NCI-H526 (cell line): ENCODE results near the gene DACT2.
"Not testable (repeated sequence)": the region's sequence is repeated elsewhere in the genome, so short reads cannot be mapped to it uniquely, and the experiment has no call there.

Experiments used
- DNase-seq, 2 experiments: peaks; one replicate each; lab custom pipeline; 2025; lab: John Stamatoyannopoulos, UW

The DACT2 gene

DNA sequence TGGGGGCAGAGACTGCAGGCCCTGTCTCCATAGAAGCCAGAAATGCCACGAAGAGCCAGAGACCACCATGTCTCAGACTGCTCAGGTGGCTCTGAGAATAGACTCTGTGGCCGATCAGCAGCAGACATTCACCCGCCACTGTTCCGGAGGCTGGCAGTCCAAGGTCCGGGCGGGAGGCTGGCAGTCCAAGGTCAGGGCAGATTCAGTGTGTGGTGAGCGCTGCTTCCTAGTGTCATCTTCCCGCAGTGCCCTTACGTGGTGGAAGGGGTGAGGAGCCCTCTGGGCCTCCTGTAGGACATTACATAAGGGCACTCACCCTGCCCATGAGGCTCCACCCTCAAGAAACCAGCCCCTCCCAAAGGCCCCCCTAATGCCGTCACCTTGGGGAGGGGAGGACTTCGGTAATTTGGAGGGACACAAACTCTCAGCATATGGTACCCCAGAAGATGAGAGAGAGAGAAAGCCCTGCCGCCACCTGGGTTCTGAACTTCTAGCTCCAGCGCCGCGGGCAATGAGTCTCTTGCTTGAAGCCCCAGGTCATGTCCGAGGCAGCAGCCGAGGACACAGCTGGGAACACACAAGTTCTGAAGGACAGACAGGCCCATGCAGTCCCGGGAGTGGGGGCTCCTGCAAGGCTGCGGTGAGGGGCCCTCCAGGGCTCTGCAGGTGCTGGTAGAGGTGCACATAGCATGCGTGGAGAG is 36.4 kb downstream of the DACT2 start:
- no peak for DNase-seq

- no peak for DNase-seq
These were observed 37.8 kb downstream of the DACT2 start for GRCh38 chr6:168281826-168282225.

DNA sequence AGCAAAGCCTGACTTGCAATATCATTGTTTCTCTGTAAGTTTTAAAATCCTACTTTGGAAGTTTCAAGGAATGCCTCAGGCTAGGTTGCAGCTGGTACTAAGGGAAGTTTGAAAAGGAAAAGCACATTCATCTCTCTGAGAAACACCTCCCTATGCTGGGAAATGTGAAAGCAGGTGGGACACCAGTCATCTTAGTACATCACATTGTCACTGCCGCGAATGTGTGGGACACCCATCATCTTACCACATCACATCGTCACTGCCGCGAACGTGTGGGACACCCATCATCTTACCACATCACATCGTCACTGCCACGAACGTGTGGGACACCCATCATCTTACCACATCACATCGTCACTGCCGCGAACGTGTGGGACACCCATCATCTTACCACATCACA is 38.3 kb downstream of the DACT2 start:
- not testable (repeated sequence) for DNase-seq

DNA sequence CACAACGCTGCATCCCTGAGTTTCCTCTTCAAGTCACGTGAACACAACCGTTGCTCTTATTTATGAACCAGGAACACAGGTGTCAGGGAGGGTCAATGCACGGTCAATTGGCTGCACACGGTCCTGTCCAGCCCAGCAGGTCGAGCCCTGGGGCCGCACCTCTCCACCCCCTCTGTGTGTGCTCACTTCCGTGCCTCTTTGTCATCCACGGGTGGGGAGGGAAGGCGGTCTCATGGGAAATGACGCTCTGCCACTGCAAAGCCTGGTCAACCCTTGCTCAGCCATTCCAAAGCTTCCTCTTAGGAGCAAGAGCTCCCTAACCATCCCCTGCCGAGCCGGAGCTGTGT is 38.7 kb downstream of the DACT2 start:
- DNase-seq, result no peak

GRCh38 chr6:168280020-168280898 is 39.3 kb downstream of the DACT2 start:
- no peak for DNase-seq

- no peak for DNase-seq
These were observed 40.1 kb downstream of the DACT2 start for GRCh38 chr6:168279403-168279935.

GRCh38 chr6:168278904-168279303 is 40.7 kb downstream of the DACT2 start:
- peak; percentile 11 to 47 for DNase-seq

DNA sequence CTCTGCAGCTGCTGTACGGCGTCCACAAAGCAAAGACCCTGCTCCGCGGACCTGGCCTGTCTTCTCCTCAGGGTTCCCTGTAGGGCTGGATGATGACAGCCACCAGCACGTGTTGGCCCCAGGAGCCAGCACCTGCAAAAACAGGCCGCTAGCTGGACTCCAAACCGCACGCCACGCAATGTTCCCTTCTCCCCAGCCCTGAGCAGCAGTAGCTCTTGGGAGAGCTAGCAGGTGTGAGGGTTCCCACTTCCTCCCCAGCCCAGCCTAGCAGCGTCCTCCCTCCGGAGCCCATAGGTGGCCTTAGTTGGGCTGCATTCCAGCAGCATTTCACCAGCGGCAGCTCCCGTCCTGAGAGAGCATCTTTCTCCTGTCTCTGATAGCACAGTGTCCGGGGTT is 42.3 kb downstream of the DACT2 start:
- no peak for DNase-seq

DNA sequence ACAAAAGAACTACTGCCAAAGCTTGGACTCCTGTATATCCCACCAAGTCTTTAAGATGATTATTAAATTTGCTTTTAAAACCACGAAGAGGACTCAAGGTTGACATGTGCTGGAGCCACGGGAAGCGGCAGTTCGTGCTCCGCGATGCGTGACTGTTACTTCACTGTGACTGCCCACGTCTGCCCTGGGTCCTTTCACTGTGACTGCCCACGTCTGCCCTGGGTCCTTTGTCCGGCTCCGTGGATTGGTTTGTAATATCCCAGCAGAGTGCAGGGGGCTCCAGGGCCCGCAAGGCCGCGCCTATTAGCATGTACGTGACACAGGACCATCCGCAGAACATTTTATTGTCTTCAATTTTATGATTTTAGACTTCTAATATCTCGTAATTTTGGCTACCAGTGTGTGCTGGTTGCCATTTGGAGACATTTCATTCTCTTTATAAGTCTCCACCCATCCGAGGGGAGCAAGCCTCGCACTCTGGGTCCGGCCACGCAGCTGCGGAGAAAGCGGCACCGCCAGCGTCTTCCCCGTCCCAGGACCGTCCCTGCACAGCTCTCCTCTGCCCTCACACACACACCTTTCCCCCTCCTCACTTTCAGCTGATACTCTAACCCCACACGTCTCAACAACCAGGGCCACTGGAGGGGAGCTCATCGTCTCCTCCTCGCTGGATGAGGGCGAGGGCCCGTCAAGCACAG is 42.9 kb downstream of the DACT2 start:
- DNase-seq, result no peak

DNA sequence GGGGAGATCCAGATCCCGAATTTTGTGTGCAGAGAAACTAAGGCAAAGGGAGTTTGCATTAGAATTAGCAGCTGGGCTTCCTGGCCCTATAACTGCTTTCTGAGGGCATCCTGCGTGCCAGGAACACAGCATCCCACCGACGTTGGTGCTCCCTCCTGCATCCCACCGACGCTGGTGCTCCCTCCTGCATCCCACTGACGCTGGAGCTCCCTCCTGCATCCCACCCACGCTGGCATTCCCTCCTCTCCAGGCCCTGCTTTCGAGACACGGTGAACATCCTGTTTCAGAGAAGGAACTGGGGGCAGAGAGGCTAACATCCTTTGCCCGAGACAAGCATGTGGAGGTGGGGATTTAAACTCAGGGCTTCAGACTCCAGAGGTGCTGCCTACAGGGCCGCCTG is 44.4 kb downstream of the DACT2 start:
- no peak for DNase-seq

DNA sequence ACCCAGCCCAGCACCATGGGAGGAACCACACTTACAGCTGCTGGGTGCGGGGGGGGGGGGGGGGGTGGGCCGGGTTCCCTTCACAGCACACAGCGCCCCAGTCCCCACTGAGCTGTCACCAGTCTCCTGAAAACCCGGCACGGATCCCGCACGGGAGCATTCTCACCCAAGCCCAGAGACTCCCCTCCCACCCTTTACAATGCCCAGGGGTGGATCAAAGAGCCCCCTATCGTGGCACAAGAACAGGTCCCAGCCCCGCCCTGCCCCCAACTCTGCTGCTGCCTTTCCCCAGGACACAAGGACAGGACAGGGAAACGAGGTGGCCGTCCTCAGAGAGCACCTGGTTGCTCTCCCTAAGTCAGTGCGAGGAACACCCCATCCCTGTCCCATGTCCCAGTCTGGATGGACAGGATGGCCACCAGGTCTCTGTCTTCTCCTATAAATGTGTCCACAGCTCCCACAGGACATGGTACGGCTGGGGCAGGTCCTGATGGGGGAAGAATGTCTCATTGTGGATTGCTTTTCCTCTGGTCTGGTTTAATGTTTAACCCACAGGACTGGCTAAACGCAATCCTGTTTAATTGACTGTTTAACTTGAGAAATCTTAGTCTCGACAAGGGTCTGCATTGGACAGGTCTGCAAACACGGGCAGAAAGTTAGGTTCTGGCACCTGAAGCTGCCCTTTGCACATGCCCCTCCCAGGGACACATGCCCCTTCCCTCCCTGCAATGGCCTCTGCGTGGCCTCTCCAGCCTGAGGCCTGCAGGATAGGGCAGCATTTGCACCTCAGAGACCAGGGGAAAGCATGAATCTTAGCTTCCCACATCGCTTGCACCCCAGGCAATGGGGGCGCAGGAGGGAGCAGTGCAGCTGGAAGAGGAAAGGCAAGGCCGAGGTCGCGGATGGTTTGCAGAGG is 45.3 kb downstream of the DACT2 start:
- peak; percentile 13 to 73 for DNase-seq

- no peak for DNase-seq
These were observed 46.0 kb downstream of the DACT2 start for GRCh38 chr6:168273441-168274036.

DNA sequence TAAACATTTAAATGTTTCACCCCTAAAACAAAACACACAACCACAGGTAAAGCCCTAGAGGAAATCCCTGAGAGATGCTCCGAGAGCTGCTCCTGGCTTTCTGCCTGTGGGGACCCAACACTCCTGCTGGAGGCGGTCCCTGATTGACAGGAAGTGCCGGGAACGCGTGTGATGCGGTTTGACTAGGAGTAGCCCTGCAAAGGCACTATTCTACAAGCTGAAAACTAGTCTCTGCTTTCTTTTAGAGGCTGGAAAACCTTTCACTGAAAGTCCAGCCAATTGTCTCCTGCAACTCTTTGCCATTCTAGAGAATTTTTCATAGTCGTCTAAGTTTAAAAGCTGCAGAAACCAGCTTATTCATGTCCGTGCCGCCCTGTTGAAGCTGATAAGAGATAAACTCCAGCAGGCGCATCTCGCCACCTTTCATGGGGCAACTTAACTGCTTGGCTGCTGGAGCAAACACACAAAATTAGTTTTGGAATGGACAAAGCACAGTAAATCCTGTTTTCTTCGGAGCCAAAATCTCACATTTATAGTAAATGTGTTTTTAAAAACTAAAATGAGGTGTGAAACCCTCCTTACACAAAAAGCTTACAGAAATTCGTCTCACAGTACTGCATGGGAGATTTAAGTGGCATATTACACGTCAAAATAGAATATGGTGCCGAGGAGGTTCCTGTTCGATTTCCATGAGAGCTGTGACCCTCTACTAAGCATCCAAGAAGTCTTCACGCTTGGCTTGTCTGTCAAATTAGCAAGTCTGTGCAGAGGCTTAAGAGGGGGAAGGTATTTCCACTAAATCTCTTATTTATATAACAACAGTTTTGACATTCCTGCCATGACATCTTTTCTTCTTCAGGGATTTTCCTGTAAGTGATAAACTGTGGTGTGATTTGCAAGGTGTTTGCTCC is 46.9 kb downstream of the DACT2 start:
- DNase-seq, result peak in 1 of 2 experiments; percentile 48

DNA sequence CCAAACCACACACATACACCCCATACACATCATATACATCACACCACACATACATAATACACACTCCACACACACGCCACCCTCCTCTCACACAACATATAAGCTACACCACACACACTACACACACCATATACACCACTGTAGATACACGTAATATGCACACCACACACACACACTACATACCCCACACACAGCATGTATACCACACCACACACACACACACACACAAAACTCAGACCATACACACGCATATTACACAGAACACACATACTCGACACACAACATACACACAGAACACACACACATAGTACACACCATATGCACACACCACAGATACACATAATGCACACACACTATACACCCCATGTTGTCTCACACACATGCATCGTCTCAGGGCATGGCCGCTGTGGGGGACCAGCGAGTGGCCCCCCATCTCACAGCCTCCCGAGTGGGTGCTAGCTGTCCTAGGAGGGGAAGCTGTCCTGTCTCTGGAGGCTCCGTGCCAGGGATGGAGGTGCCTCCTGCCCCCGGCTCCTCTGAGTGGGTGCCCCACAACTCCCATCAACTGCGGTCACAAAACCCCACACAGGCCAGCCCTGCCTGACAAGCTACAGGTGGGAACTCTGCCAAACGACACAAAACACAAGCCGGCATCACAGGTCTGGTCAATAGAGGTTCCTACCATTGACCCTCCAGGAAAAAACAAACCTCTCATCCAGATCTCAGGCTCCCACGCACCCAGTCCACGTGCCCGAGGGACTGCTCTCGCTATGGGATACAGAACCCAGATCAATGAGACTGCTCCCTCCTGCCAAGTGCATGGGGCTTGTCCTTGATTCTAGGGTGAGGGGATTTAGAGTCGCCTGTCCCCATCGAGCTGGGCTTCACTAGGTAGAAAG is 49.1 kb downstream of the DACT2 start:
- DNase-seq, result no peak

DNA sequence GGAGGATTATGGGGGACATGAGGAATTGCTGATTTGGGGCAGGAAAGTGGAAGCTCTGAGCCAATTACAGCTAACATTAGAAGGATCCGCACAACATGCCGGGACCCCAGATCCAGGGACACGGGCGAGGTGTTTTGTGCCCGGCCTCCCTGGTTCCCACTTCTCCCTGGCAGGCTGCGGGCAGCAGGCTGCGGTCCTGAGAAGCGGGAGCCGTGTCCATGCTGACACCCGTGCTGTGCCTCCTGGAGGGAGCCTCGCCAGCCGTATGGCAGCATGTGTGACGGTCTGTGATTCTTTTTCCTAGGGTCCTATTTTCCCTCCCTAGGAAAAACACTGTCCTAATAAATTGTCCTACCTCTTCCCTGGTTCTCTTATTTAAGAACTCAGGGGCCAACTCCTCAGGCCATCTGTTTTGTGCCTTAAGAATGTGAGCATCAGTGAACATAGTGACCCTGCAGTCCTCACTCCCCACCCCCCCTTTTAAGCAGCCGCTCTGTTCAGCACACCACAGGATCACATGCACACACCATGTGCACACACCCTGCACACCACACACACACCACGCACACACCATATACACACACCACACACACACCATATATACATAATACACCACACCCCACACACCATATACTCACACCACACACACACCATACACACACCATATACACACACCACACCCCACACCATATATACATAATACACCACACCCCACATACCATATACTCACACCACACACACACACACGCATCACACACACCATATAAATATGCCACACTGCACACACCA is 49.9 kb downstream of the DACT2 start:
- no peak for DNase-seq

DNA sequence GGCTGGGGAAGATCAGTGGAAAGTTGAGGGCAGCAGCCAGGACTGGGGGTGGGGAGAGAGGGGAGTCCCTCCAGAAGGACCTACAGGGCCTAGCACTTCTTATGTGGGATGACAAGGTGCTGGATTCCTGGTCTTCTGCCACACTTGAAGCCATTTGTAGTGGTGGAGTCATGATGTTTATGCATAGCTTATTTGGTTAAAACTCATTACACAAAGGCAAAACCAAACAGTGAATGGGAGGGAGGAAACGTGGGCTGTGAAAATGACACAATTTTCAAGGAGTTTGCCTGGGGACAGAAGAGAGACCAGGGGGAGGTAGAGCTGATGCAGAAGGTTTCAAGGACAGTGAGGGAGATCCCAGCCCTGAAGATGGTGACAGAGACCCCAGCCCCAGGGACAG is 50.8 kb downstream of the DACT2 start:
- DNase-seq, result peak; percentile 4 to 61

DNA sequence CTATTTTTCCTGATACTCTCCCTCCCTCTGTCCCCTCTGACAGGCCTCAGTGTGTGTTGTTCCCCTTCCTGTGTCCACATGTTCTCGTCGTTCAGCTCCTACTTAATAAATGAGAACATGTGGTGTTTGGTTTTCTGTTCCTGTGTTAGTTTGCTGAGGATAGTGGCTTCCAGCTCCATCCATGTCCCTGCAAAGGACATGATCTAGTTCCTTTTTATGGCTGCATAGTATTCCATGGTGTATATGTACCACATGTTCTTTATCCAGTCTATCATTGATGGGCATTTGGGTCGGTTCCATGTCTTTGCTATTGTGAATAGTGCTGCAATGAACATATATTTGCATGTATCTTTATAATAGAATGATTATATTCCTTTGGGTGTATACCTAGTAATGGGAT is 51.8 kb downstream of the DACT2 start:
- not testable (repeated sequence) for DNase-seq
